Measurements from ENCODE around the gene KDM2B.
A peak's percentile ranks its signal among the peaks of the same experiment; 100 is the strongest.

- TF ChIP-seq CTCF (IDR thresholded peaks at IDR 0.05; ENCODE audit: extremely low read depth in 1 of 2, insufficient read depth in 1 of 2, low read depth in 1 of 2, low read length in 2 of 2) (peak; percentile 91 to 95), POLR2AphosphoS5 (IDR thresholded peaks at IDR 0.05; ENCODE audit: insufficient read depth, low read depth, low read length) (no peak), POLR2A (IDR thresholded peaks at IDR 0.05; ENCODE audit: low read depth, low read length) (no peak), EZH2 (IDR thresholded peaks at IDR 0.05; ENCODE audit: borderline replicate concordance, low read depth, low read length, severe bottlenecking) (no peak)
Observed at GRCh38 chr12:121499929-121500793, 80.7 kb downstream of the KDM2B start.
